Measurements from ENCODE around the gene HNRNPC.

Gene HNRNPC

DNA sequence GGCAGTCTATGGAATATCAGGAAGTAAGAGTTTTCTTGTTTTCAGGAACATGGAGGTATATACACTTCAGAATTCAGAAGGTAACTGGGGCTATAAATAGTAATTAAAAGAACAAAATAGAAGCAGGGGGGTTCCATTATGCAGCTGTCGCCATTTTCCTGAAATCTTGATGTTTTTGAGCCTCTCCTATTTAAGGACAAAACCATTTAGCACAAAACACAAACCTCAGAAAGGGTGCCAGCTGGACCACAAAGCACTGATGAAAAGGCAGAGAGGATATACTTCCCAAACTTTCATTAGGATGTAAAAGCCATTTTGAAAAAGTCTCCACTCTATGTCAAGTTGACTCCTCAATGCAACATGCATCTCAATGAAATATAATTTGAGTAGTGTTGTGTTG is 59.2 kb downstream of the HNRNPC start:
- TF ChIP-seq CTCF (IDR thresholded peaks at IDR 0.05): no peak
- no peak for TF ChIP-seq ZFX (IDR thresholded peaks at IDR 0.05; ENCODE audit: borderline replicate concordance)
- H3K27ac ChIP-seq: no peak overlapping the region

DNA sequence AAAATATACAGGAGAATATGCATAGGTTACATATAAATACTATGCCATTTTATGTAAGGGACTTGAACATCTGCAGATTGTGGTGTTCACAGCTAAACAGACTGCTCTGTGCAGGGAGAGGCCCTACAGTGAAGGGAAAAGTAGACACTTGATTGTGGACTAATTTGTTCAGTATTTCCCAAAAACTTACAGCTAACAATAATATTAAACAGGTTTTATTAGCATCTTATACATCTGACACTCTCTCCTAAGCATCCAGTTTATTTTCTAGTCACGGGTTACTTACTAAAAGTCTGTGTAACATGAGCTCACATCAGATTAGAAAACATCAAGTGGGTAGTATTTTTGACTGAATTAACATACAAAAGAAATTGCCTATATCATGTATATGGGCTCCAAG is 60.1 kb downstream of the HNRNPC start:
- no peak overlapping the region for H3K27ac ChIP-seq
- TF ChIP-seq ZFX (IDR thresholded peaks at IDR 0.05; ENCODE audit: borderline replicate concordance) (no peak), CTCF (IDR thresholded peaks at IDR 0.05) (no peak)

- no peak for TF ChIP-seq ZFX (IDR thresholded peaks at IDR 0.05; ENCODE audit: borderline replicate concordance)
- no peak for TF ChIP-seq CTCF (IDR thresholded peaks at IDR 0.05)
- H3K27ac ChIP-seq: no peak overlapping the region
Observed at GRCh38 chr14:21208554-21208953, 60.7 kb downstream of the HNRNPC start.

DNA sequence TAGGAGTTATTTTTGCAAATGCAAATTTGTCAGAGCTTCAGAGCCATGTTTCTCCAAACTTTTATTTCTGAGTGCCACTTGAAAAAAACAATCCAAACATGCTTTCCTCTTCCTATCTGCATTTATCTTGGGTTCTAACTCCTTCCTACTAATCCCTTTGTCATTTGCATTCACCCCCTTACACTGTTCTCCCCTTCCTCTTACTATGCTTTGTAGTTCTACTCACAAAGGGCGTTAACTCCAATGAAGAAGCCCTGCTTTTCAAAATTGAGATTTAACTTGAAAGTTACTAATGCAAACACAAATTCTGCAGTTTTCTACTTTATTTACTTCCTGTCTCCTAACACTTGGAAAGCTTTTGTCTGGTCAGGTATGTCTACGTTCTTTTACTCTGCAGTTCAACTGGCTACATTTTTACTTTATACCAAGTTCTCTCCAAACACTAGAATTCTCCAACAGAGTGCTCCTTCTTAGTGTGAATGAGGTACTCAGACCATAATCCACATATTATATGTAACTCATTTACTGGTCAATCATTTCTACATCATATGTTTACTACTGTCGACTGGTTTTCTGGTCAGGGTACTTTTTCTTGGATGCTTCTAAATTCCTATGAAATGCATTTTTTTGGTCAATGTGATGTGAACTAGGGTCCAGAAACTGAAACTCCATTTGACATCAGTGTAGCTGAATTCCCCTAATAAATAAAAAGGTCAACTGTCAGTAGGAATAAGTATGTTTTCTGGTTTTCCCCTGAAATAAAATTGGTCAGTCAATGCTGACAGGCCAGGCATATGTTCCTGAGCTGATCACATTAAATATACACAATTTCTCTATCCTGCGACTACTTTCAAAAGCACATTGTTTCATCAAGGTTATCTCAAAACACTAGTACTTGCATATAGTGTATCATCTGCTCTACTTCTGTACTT is 62.2 kb downstream of the HNRNPC start:
- TF ChIP-seq CTCF (IDR thresholded peaks at IDR 0.05): no peak
- TF ChIP-seq ZFX (IDR thresholded peaks at IDR 0.05; ENCODE audit: borderline replicate concordance): no peak
- H3K27ac ChIP-seq: no peak overlapping the region

DNA sequence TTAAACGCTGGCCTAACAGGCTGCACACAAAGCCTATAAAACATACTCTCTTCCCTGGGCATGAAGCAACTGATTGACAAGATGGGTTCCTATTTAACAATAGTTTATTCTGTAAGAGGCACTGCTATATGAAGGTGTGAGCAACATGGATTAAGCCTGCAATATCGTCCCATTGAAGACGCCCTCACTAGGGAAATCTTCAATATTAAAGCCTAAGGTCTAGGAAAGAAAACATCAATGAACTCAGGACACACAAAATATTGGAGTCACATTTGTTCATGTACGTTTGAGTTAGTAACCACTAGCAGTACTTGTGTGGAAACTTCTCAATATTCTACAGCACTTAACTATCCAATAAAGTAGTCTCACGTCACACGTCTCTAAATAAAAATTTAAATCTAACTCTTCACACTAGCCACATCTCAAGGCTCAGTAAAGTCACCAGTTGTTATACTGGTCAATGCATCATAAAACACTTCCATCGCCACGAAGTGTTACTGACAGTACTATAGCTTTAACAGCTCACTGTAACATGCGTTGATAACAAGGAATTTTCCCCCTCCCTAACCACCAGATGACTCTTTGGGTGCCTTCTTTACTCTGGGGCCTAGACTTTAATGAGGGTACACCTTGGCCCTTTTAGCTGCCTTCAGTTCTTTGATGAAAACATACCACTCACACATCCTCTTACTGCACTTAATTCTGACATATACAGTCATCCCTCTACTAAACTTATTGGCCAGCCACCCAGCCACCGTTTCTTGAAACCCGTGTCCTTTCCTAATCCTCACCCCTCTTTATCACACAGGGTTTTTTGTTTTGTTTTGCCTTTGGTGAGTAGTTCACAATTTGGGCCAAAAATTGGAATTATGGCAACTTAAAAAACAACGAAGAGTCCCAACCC is 63.3 kb downstream of the HNRNPC start:
- TF ChIP-seq ZFX (IDR thresholded peaks at IDR 0.05; ENCODE audit: borderline replicate concordance): no peak
- no peak for TF ChIP-seq CTCF (IDR thresholded peaks at IDR 0.05)
- no peak overlapping the region for H3K27ac ChIP-seq

GRCh38 chr14:21205026-21205677 is 64.1 kb downstream of the HNRNPC start:
- TF ChIP-seq ZFX (IDR thresholded peaks at IDR 0.05; ENCODE audit: borderline replicate concordance): no peak
- TF ChIP-seq CTCF (IDR thresholded peaks at IDR 0.05): no peak
- no peak overlapping the region for H3K27ac ChIP-seq

Data from 22Rv1 (cell line).